SU-DHL-6 (cell line): ENCODE results near the gene NEK6.

Experiments used
- H2AFZ ChIP-seq: fragments of 200-600 bp; sonication (generic); 2 replicates; pipeline ENCODE4 v1.6.1; 2014; ENCODE audit warnings: low read depth, mild to moderate bottlenecking, moderate library complexity, mixed read lengths, antibody characterized with exemption, low read length; ENCODE audit not compliant: severe bottlenecking
- H3F3A ChIP-seq: fragments of 200-600 bp; shearing (Covaris generic); 2 replicates; pipeline ENCODE4 v1.6.0; 2016; ENCODE audit warnings: antibody characterized with exemption, mild to moderate bottlenecking; ENCODE audit not compliant: insufficient read depth
- H3K27ac ChIP-seq: fragments of 200-600 bp; sonication (generic); 2 replicates; pipeline ENCODE4 v1.5.1; 2016; ENCODE audit warnings: low read depth, mild to moderate bottlenecking, low read length, moderate library complexity, mixed read lengths
- H3K27me3 ChIP-seq: fragments of 200-600 bp; sonication (generic), shearing (Covaris generic); 2 replicates; pipeline ENCODE4 v1.6.0; 2014; ENCODE audit warnings: mild to moderate bottlenecking, low read length
- H3K36me3 ChIP-seq: fragments of 200-600 bp; sonication (generic); 2 replicates; pipeline ENCODE4 v1.6.1; 2014; ENCODE audit warnings: mild to moderate bottlenecking, low read length, mixed read lengths
- H3K4me2 ChIP-seq: fragments of 300-600, 200-600 bp; shearing (Covaris generic), sonication (generic); 2 replicates; pipeline ENCODE4 v1.6.0; 2014; ENCODE audit warnings: low read length, low read depth, mild to moderate bottlenecking; ENCODE audit not compliant: poor library complexity, severe bottlenecking
- H3K4me3 ChIP-seq: fragments of 200-600 bp; sonication (generic); 2 replicates; pipeline ENCODE4 v1.5.1; 2014; ENCODE audit warnings: antibody characterized with exemption, low read length, mild to moderate bottlenecking, mixed read lengths; ENCODE audit not compliant: insufficient read depth, poor library complexity, severe bottlenecking
- H3K79me2 ChIP-seq: fragments of 200-600 bp; sonication (generic); 2 replicates; pipeline ENCODE4 v1.6.1; 2014; ENCODE audit warnings: mild to moderate bottlenecking, low read length, moderate library complexity; ENCODE audit not compliant: insufficient read depth
- H3K9ac ChIP-seq: fragments of 200-600 bp; sonication (generic); 2 replicates; pipeline ENCODE4 v1.7.0; 2014; ENCODE audit warnings: mild to moderate bottlenecking, low read length
- H3K9me2 ChIP-seq: fragments of 200-600 bp; sonication (generic); replicated peaks from 2 replicates; pipeline ENCODE4 v1.6.1; 2014; ENCODE audit warnings: low read length; ENCODE audit not compliant: insufficient read depth
- H3K9me3 ChIP-seq: fragments of 200-600 bp; sonication (generic); 2 replicates; pipeline ENCODE4 v1.6.1; 2014; ENCODE audit warnings: low read length, mixed read lengths; ENCODE audit not compliant: insufficient read depth
- H4K20me1 ChIP-seq: fragments of 200-600 bp; sonication (generic); 2 replicates; pipeline ENCODE4 v1.6.1; 2014; ENCODE audit warnings: low read depth, mild to moderate bottlenecking, antibody characterized with exemption, low read length, moderate library complexity, mixed read lengths
- EZH2phosphoT487 ChIP-seq: fragments of 200-600 bp; sonication (generic), shearing (Covaris generic); conservative IDR thresholded peaks from 2 replicates; pipeline ENCODE4 v1.6.1; 2018; ENCODE audit warnings: mild to moderate bottlenecking, antibody characterized with exemption, low read length, moderate library complexity, mixed read lengths
- TF ChIP-seq, protein P1 (sequence below): fragments of 200-600 bp; sonication (generic); IDR thresholded peaks from one replicate; pipeline ENCODE4 v1.5.1; 2017; ENCODE audit warnings: antibody characterized with exemption, mild to moderate bottlenecking, low read length, moderate library complexity; ENCODE audit not compliant: insufficient read depth, poor library complexity, severe bottlenecking

Gene NEK6

DNA sequence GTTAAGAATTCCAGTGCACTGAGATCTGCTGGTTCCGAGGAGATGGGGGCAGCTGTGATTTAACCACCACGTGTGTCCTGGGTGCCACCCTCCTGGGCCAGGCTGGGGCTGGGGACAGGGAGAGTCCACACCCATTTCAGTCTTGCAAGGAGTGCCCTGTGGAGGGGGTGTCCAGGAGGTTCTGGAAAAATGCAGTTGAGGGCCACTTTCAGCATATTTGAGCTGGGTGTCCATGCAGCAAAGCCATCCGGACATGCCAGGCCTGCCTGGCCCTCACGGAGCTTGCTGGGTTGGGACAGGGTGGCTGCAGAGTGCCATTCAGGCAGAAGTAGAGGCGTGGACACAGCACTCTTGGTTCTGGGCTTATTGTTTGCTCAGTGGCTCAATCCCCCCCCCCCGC lies 68.1 kb downstream of the NEK6 start:
- H4K20me1 ChIP-seq = no peaks in the 10 kb centered on the region
- H3K9ac ChIP-seq = no peak overlapping the region
- no peak overlapping the region for H3K27ac ChIP-seq
- no peaks in the 10 kb centered on the region for H3K9me2 ChIP-seq
- peaks cover 10% of the 10 kb centered on the region; the same call in 1 of the 2 replicates for H3K36me3 ChIP-seq
- H3K4me2 ChIP-seq = no peak overlapping the region
- no peaks in the 10 kb centered on the region for H3K27me3 ChIP-seq
- H3F3A ChIP-seq = no peaks in the 10 kb centered on the region
- no peak for TF ChIP-seq EZH2phosphoT487
- TF ChIP-seq, protein P1, sequence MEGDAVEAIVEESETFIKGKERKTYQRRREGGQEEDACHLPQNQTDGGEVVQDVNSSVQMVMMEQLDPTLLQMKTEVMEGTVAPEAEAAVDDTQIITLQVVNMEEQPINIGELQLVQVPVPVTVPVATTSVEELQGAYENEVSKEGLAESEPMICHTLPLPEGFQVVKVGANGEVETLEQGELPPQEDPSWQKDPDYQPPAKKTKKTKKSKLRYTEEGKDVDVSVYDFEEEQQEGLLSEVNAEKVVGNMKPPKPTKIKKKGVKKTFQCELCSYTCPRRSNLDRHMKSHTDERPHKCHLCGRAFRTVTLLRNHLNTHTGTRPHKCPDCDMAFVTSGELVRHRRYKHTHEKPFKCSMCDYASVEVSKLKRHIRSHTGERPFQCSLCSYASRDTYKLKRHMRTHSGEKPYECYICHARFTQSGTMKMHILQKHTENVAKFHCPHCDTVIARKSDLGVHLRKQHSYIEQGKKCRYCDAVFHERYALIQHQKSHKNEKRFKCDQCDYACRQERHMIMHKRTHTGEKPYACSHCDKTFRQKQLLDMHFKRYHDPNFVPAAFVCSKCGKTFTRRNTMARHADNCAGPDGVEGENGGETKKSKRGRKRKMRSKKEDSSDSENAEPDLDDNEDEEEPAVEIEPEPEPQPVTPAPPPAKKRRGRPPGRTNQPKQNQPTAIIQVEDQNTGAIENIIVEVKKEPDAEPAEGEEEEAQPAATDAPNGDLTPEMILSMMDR = no peak
- H3K79me2 ChIP-seq = no peaks in the 10 kb centered on the region; the same call in 1 of the 2 replicates
- no peak overlapping the region for H2AFZ ChIP-seq
- no peak overlapping the region for H3K4me3 ChIP-seq
- no peaks in the 10 kb centered on the region for H3K9me3 ChIP-seq

DNA sequence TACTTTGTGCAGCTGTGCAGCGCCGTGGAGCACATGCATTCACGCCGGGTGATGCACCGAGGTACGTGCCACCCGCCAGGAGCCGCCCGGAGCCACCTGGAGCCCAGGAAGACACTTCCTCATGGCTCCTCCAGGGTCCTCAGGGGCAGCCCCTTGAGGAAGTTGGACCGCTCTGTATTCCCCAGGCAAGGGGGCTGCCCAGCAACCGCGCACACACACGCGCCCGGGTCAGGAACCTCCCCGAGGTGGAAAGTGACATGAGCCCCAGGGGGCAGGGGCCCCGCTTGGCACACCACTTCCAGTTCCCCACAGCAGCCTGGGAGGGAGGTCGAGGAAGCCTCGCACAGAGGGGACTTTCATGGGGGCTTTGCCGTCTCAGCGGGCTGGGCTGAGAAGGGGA lies 68.6 kb downstream of the NEK6 start:
- Histone ChIP-seq H3K9me3 (no peaks in the 10 kb centered on the region), H3K9me2 (no peaks in the 10 kb centered on the region), H3K4me3 (no peak overlapping the region), H3F3A (no peaks in the 10 kb centered on the region), H3K36me3 (peaks cover 7% of the 10 kb centered on the region; the same call in 1 of the 2 replicates), H3K79me2 (no peaks in the 10 kb centered on the region; the same call in 1 of the 2 replicates), H3K9ac (no peak overlapping the region), H3K4me2 (no peak overlapping the region), H4K20me1 (no peaks in the 10 kb centered on the region), H3K27me3 (no peaks in the 10 kb centered on the region), H2AFZ (no peak overlapping the region), H3K27ac (no peak overlapping the region)
- TF ChIP-seq, protein P1 = no peak
- TF ChIP-seq EZH2phosphoT487 = no peak

DNA sequence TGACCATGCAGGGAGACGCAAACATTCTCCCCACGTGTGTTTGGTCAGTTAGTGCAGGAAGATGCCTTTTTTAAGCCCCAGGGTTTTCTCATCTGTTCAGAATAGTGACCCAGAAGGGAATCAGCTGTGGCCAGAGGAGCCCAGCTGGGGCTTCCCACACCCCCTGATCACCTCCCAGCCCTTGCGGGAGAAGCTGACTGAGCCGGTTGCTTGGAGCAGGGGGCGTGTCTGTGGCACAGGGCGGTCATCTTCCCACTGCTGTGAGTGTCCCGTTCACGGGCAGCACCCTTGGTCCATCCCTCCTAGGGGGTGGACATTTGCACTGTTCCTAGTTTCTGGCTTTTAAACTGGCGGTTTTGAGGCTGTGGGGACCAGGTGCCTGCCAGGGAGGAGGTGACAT lies 69.7 kb downstream of the NEK6 start:
- no peak for TF ChIP-seq EZH2phosphoT487
- TF ChIP-seq, protein P1 = no peak
- peaks cover 5% of the 10 kb centered on the region; the same call in 1 of the 2 replicates for H3K36me3 ChIP-seq
- no peaks in the 10 kb centered on the region; the same call in 1 of the 2 replicates for H3K79me2 ChIP-seq
- H4K20me1 ChIP-seq = no peaks in the 10 kb centered on the region
- H3F3A ChIP-seq = no peaks in the 10 kb centered on the region
- H3K4me3 ChIP-seq = no peak overlapping the region
- H3K9me2 ChIP-seq = no peaks in the 10 kb centered on the region
- H2AFZ ChIP-seq = no peak overlapping the region
- H3K9me3 ChIP-seq = no peaks in the 10 kb centered on the region
- no peaks in the 10 kb centered on the region for H3K27me3 ChIP-seq
- no peak overlapping the region for H3K27ac ChIP-seq
- no peak overlapping the region for H3K9ac ChIP-seq
- no peak overlapping the region for H3K4me2 ChIP-seq
